ENCODE data around the gene MYO18A. TPM values are rescaled to one million over a fixed set of nuclear protein-coding genes. Genes with fewer than 3 reads are reported as not detected.

The MYO18A gene
- total RNA-seq, 4 donors from 2014 or later: 14.5 to 72.3 (median 50.8) TPM

DNA sequence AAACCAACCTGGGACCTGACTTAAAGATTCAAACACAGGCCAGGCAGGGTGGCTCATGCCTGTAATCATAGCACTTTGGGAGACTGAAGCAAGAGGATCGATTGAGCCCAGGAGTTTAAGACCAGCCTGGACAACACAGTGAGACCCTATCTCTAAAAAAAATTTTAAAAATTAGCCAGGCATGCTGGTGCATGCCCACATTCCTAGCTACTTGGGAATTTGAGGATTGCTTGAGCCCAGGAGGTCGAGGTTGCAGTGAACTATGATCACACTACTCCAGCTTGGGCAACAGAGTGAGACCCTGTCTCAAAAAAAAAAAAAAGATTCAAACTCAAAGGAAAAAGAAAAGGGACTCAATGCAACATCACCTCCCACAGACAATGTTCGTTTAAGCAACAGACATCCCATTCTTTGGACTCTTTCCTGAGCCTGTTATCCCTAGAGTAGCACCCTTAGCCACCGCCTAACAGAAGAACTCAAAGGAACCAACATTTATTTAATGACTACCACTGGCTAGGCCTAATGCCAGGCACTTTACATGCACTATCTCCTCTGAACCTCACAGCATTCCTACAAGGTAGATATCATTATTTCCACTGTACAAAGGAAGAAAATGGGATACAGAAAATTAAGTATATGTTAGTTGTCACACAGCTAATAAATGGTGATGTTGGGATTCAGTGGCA lies 12.7 kb downstream of the MYO18A start:
- TF ChIP-seq, protein P1, sequence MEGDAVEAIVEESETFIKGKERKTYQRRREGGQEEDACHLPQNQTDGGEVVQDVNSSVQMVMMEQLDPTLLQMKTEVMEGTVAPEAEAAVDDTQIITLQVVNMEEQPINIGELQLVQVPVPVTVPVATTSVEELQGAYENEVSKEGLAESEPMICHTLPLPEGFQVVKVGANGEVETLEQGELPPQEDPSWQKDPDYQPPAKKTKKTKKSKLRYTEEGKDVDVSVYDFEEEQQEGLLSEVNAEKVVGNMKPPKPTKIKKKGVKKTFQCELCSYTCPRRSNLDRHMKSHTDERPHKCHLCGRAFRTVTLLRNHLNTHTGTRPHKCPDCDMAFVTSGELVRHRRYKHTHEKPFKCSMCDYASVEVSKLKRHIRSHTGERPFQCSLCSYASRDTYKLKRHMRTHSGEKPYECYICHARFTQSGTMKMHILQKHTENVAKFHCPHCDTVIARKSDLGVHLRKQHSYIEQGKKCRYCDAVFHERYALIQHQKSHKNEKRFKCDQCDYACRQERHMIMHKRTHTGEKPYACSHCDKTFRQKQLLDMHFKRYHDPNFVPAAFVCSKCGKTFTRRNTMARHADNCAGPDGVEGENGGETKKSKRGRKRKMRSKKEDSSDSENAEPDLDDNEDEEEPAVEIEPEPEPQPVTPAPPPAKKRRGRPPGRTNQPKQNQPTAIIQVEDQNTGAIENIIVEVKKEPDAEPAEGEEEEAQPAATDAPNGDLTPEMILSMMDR (IDR thresholded peaks at IDR 0.05; ENCODE audit: low read depth): no peak

DNA sequence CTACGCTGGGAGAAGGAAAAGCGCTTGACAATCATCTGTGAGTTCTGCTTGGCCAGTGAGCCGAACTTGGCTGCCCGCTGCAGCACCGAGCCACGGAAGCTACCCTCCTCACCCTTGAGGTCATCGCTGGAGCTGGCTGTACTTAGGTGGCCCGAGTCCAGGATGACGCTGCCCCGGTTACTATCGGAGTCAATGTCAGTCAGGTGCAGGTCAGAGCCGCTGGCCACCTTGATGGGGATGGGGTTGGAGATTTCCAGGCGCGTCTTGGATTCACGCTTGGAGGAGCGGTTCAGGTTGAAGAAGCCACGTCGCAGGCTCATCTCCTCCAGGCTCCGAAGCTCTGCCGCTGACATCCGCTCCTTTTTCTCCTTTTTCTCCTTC lies 13.7 kb downstream of the MYO18A start:
- TF ChIP-seq, protein P1 (IDR thresholded peaks at IDR 0.05; ENCODE audit: low read depth): no peak

DNA sequence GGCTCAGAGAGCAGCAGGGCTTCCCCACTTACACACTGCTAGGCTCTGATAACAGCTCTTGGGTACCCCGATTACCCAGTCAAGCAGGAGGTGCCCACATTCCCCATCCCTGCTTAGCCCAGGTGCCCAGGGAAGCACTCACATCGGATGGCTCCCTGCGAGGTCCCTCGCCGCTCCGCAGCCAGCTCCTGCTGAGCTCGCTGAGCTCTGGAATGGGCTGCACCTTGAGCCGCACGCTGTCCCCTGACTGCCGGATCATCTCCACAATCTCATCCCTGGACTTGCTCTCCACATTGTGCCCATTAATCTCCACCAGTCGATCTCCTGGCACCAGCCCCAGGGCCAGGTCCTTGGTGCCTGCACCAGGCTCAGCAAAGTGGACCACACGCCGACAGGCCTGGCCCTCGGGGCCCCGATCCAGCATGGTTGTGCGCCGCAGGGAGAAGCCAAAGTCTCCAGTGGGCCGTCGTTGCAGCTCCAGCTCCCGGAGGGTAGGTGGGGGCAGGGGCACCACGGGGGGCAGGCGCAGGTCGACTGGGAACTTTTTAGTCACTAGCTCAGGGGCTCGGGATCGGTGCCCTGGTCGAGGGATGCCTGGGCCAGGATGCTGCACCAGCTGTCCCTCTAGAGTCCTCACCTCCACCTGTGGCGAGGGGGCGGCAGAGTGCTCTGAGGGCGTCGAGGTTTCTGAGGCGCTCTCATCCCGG lies 14.2 kb downstream of the MYO18A start:
- TF ChIP-seq, protein P1 (IDR thresholded peaks at IDR 0.05; ENCODE audit: low read depth): no peak

DNA sequence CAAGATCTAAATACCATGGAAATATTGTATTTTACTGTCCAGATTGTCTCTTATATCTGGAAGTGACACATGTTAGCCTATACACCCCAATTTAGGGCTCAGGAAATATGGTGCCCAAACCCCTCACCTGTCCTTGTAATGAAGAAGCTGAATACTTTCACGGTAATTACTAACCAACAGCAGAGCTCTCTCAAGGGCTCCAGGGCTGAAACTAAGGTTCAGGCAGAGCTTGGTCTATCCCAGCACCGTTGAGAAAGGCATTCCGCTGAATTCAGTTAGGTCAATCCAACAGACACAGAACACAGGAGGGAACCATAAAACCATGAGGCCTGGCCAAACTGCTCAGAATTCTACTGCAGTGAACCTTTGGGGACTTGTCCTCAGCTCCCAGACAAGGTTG lies 14.9 kb downstream of the MYO18A start:
- TF ChIP-seq, protein P1 (IDR thresholded peaks at IDR 0.05; ENCODE audit: low read depth): no peak

DNA sequence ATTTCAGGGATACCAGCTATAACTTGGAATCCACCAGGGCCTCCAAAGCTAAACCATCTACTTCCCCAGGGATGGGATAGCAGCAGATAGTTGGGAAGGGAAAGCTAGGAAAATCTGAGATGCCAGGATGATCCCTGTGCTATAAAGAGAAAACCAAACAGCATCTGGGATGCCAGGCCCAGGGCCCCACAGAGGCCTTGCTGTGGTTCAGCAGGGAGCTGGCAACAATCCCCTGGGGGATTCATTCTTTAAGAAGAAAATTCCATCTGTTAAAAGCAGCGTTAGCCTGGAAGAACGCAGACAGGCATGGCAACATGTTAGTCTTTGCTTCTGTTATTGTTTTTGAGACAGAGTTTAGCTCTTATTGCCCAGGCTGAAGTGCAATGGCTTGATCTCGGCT lies 16.6 kb downstream of the MYO18A start:
- TF ChIP-seq, protein P1 (IDR thresholded peaks at IDR 0.05; ENCODE audit: low read depth): no peak

DNA sequence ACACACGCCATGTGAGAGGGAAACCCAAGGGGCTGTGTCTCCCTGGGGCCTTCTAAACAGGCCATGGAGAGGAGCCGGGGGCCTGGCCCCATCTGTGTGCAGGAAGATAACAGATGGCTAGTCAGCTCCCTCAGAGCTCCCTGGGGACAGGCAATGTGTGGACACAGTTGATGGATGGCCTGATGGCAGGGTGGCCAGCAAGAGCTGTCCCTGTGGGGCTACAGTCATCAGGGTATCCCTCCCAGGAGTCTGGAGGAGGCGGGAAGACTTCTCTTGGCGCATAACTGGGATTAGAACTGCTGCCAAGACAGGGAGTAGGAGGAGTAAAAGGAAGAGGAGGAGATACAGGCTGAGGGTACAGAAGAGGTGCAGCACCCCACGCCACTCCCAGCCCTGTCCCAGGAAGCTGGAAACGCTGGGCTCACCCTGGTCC lies 17.3 kb downstream of the MYO18A start:
- TF ChIP-seq, protein P1 (IDR thresholded peaks at IDR 0.05; ENCODE audit: low read depth): no peak

DNA sequence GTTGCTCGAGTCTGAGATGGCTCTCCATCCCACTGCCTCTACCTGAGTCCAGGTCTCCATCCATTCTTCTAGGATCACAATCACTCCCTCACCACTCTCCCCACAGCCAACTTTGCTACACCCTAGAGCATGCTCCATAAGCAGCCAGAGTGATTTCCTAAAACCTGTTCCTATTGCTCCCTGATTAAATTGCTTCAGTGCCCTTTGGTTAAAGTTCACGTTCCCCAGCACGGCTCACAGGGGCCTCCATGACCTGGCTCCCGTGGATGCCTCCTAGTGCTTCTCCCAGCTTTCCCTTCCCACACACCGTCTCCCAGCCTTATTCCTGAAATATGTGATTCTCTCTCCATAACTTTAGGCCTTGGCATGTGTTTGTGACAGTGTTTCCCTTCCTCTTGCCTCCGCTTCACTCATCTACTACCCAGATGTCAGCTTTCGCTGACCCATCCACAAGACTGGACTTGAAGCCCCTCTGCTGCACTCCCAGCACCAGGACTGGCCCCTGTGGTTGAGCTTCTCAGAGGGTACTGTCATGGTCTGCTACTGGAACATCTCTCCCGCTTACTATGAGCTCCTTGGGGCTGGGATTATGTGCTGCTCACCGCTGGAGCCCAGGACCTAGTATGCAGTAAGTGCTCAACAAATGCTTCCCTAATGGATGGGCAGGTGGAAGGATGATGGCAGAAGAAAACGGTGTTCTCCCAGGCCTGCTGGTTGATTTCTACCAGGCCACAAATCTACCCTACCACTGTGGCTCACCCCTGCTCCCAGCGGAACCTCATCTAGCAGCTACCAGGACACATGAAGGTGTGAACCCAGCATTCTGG lies 17.9 kb downstream of the MYO18A start:
- TF ChIP-seq, protein P1 (IDR thresholded peaks at IDR 0.05; ENCODE audit: low read depth): no peak

All from subcutaneous adipose tissue (tissue), 4 donors.